NCI-H146 (cell line): ENCODE measurements around the gene MTERF4.

Experiments used
- DNase-seq: peaks from one replicate; lab custom pipeline; 2025; lab: John Stamatoyannopoulos, UW

The MTERF4 gene

GRCh38 chr2:241068942-241069810, 32.9 kb downstream of the MTERF4 start:
- DNase-seq = no peak

GRCh38 chr2:241068136-241068941, 33.7 kb downstream of the MTERF4 start:
- no peak for DNase-seq

- no peak for DNase-seq
These were observed 34.5 kb downstream of the MTERF4 start for GRCh38 chr2:241067501-241068135.

GRCh38 chr2:241066893-241067341, 35.2 kb downstream of the MTERF4 start:
- DNase-seq = no peak

- DNase-seq = no peak
These were observed 35.8 kb downstream of the MTERF4 start for GRCh38 chr2:241066171-241066892.

- no peak for DNase-seq
These were observed 36.7 kb downstream of the MTERF4 start for GRCh38 chr2:241065355-241065803.

GRCh38 chr2:241064802-241065354, 37.2 kb downstream of the MTERF4 start:
- no peak for DNase-seq

GRCh38 chr2:241064008-241064801, 37.9 kb downstream of the MTERF4 start:
- DNase-seq = no peak

GRCh38 chr2:241063587-241063986, 38.5 kb downstream of the MTERF4 start:
- DNase-seq = no peak

GRCh38 chr2:241063093-241063551, 39.0 kb downstream of the MTERF4 start:
- no peak for DNase-seq

GRCh38 chr2:241062389-241063092, 39.5 kb downstream of the MTERF4 start:
- DNase-seq = no peak

- no peak for DNase-seq
These were observed 40.8 kb downstream of the MTERF4 start for GRCh38 chr2:241061275-241061674.

- no peak for DNase-seq
These were observed 48.4 kb downstream of the MTERF4 start for GRCh38 chr2:241053576-241054251.

- no peak for DNase-seq
These were observed 49.3 kb downstream of the MTERF4 start for GRCh38 chr2:241052677-241053360.

GRCh38 chr2:241051578-241052487, 50.3 kb downstream of the MTERF4 start:
- DNase-seq = no peak

- DNase-seq = no peak
These were observed 51.2 kb downstream of the MTERF4 start for GRCh38 chr2:241050624-241051577.
